Activated CD8-positive, alpha-beta T cell treated with anti-CD3 and anti-CD28 coated beads for 36 hours (primary cell): ENCODE results near the gene UNC45B. TPM values are rescaled to one million over a fixed set of nuclear protein-coding genes. Genes with fewer than 3 reads are reported as not detected.
"Not testable (repeated sequence)": the region's sequence is repeated elsewhere in the genome, so short reads cannot be mapped to it uniquely, and the experiment has no call there.

Experiments used
- ATAC-seq: fragments of 200-7000 bp; cut with Tn5 transposase; one replicate; pipeline ENCODE4 v1.10.0; 2021; ENCODE audit warnings: mild to moderate bottlenecking, moderate library complexity
- CTCF ChIA-PET: fragments of 350-600 bp; sonication (Branson Sonifier 250); formaldehyde crosslinking; loops from one replicate; lab custom pipeline; 2021; ENCODE audit warnings: antibody characterized with exemption; lab: Charles Lee
- POLR2A ChIA-PET: fragments of 350-600 bp; sonication (Branson Sonifier 250); formaldehyde crosslinking; loops from one replicate; lab custom pipeline; 2021; ENCODE audit warnings: antibody characterized with exemption; lab: Charles Lee
- DNase-seq: peaks from one replicate; pipeline ENCODE4 v3.0.0-alpha.2; 2020
- H3K27ac Mint-ChIP-seq: one replicate; pipeline ENCODE4 v1.8.0; 2021; ENCODE audit warnings: mild to moderate bottlenecking, mixed read lengths
- H3K27me3 Mint-ChIP-seq: one replicate; pipeline ENCODE4 v1.8.0; 2021; ENCODE audit warnings: mixed read lengths
- H3K36me3 Mint-ChIP-seq: one replicate; pipeline ENCODE4 v1.8.0; 2021; ENCODE audit warnings: low read depth, mixed read lengths
- H3K4me1 Mint-ChIP-seq: one replicate; pipeline ENCODE4 v1.8.0; 2021; ENCODE audit warnings: low read depth, mixed read lengths
- H3K4me3 Mint-ChIP-seq: one replicate; pipeline ENCODE4 v1.8.0; 2021; ENCODE audit warnings: mild to moderate bottlenecking, moderate library complexity, mixed read lengths
- H3K9me3 Mint-ChIP-seq: one replicate; pipeline ENCODE4 v1.8.0; 2021; ENCODE audit warnings: mixed read lengths
- CTCF ChIP-seq: fragments of 200-600 bp; IDR thresholded peaks from one replicate; pipeline ENCODE4 v1.8.0; 2022; ENCODE audit warnings: antibody characterized with exemption, mild to moderate bottlenecking
- intact Hi-C: fragments of 100-400 bp; cut with micrococcal nuclease; formaldehyde crosslinking; loops from one replicate; pipeline ENCODE4 v1.10.0; 2022
- total RNA-seq, 2 experiments: library from RNA; stranded (reverse); gene quantifications; one replicate each; pipeline ENCODE4 v1.2.3, GENCODE V29; 2021

The UNC45B gene
- total RNA-seq, 2 experiments from 2014 or later, result 0.11 TPM; not detected in 1

- H3K9me3 Mint-ChIP-seq, result peaks cover 8% of the 10 kb centered on the region
- DNase-seq (no peak), ATAC-seq (no peak)
- peak overlapping the region; percentile 23 for H3K27ac Mint-ChIP-seq
- ChIA-PET CTCF (interaction anchor here (1.0 to 2.0 kb wide), 4 partner anchors 8 to 38 kb away, joined by 3 to 7 read pairs (median 4); no protein-coding TSS in a partner anchor), POLR2A (interaction anchor here (1.2 to 2.9 kb wide), 3 partner anchors 9 to 13 kb away, joined by 5 to 10 read pairs (median 8); partner anchors contain the start of gene SLFN5)
- H3K4me3 Mint-ChIP-seq, result no peak overlapping the region
- peaks cover 6% of the 10 kb centered on the region for H3K36me3 Mint-ChIP-seq
- intact Hi-C loops, result no loop called here
- TF ChIP-seq CTCF, result no peak
- peaks cover 54% of the 10 kb centered on the region for H3K4me1 Mint-ChIP-seq
- H3K27me3 Mint-ChIP-seq, result no peaks in the 10 kb centered on the region
Observed at GRCh38 chr17:35229638-35230037, 82.0 kb downstream of the UNC45B start.

- Mint-ChIP-seq H3K4me1 (peaks cover 85% of the 10 kb centered on the region), H3K27ac (peak overlapping the region; percentile 26)
- CTCF ChIA-PET, H3K27me3 Mint-ChIP-seq, ATAC-seq, intact Hi-C loops, H3K36me3 Mint-ChIP-seq, H3K4me3 Mint-ChIP-seq, DNase-seq, H3K9me3 Mint-ChIP-seq: not testable (repeated sequence)
- POLR2A ChIA-PET, result interaction anchor here (1.2 to 1.9 kb wide), 3 partner anchors 13 to 19 kb away, joined by 3 to 7 read pairs (median 4); no protein-coding TSS in a partner anchor
Observed at GRCh38 chr17:35234315-35234714, 86.7 kb downstream of the UNC45B start.

GRCh38 chr17:35235289-35235688, 87.7 kb downstream of the UNC45B start:
- POLR2A ChIA-PET, result interaction anchor here (0.9 to 1.9 kb wide), 8 partner anchors 9 to 138 kb away, joined by 3 to 7 read pairs (median 3); partner anchors contain the start of gene SLFN11
- DNase-seq (no peak), ATAC-seq (peak; percentile 37)
- Mint-ChIP-seq H3K9me3 (peaks cover 3% of the 10 kb centered on the region), H3K36me3 (peaks cover 3% of the 10 kb centered on the region), H3K4me3 (peak overlapping the region; percentile 12), H3K27ac (peak overlapping the region; percentile 59), H3K27me3 (no peaks in the 10 kb centered on the region), H3K4me1 (peaks cover 84% of the 10 kb centered on the region)
- CTCF ChIA-PET, result interaction anchor here (1.1 to 1.5 kb wide), 2 partner anchors 22 to 304 kb away, joined by 5 to 6 read pairs; no protein-coding TSS in a partner anchor
- TF ChIP-seq CTCF, result no peak
- intact Hi-C loops, result no loop called here

- Mint-ChIP-seq H3K4me1 (peaks cover 82% of the 10 kb centered on the region), H3K4me3 (no peak overlapping the region), H3K27me3 (no peaks in the 10 kb centered on the region), H3K27ac (peak overlapping the region; percentile 59), H3K36me3 (peaks cover 3% of the 10 kb centered on the region), H3K9me3 (peaks cover under 1% of the 10 kb centered on the region)
- no peak for TF ChIP-seq CTCF
- DNase-seq (no peak), ATAC-seq (peak; percentile 31)
- intact Hi-C loops, result no loop called here
- POLR2A ChIA-PET, result interaction anchor here (0.9 to 1.9 kb wide), 8 partner anchors 10 to 137 kb away, joined by 3 to 7 read pairs (median 3); partner anchors contain the start of gene SLFN11
- CTCF ChIA-PET, result interaction anchor here (1.1 to 1.5 kb wide), 2 partner anchors 23 to 304 kb away, joined by 5 to 6 read pairs; no protein-coding TSS in a partner anchor
Observed at GRCh38 chr17:35235917-35236316, 88.3 kb downstream of the UNC45B start.

- CTCF ChIA-PET, result interaction anchor here (0.8 kb wide), 1 partner anchor 21 kb away, joined by 3 read pairs; no protein-coding TSS in a partner anchor
- H3K27ac Mint-ChIP-seq, result peak overlapping the region; percentile 59
- TF ChIP-seq CTCF, result no peak
- H3K4me3 Mint-ChIP-seq, result no peak overlapping the region
- DNase-seq (no peak), ATAC-seq (no peak)
- peaks cover 5% of the 10 kb centered on the region for H3K36me3 Mint-ChIP-seq
- no peaks in the 10 kb centered on the region for H3K27me3 Mint-ChIP-seq
- POLR2A ChIA-PET, result interaction anchor here (1.0 to 8.5 kb wide), 3 partner anchors 16 to 298 kb away, joined by 3 to 80 read pairs (median 3); no protein-coding TSS in a partner anchor
- H3K4me1 Mint-ChIP-seq, result peaks cover 82% of the 10 kb centered on the region
- H3K9me3 Mint-ChIP-seq, result no peaks in the 10 kb centered on the region
- intact Hi-C loops, result no loop called here
Observed at GRCh38 chr17:35236821-35237220, 89.2 kb downstream of the UNC45B start.
